Measurements from ENCODE around the gene SREBF1.

The SREBF1 gene

DNA sequence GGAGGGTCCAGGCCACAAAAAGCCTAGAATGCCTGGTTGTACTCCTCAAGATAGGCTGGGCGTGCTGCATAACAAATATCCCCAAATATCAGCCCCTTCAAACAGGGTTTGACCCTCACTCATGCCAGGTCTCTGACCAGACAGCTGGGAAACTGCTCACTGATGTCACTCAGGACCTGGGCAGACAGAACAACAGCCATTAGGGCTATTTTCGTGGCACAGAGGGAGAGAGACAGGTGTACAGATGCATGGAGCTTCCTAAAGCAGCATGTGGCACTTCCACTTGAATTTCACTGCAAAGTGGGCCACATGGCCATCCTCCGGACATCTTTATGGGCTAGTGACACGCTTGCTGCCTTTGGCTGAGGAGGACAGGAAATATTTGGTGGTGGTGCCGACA is 73.1 kb downstream of the SREBF1 start:
- H3K27me3 ChIP-seq (ENCODE audit: insufficient read depth, low read length) = no peaks in the 10 kb centered on the region
- H3K79me2 ChIP-seq (ENCODE audit: control insufficient read depth, insufficient read depth, low read length, unreplicated experiment) = peaks cover 14% of the 10 kb centered on the region
- H2AFZ ChIP-seq (ENCODE audit: low read length, unreplicated experiment) = no peak overlapping the region
- no peaks in the 10 kb centered on the region for H3K36me3 ChIP-seq (ENCODE audit: insufficient read depth, low read length)
- peaks cover 4% of the 10 kb centered on the region for H3K4me1 ChIP-seq (ENCODE audit: control insufficient read depth, insufficient read depth, low read length, unreplicated experiment)
- H3K4me3 ChIP-seq (ENCODE audit: low read depth, low read length) = no peak overlapping the region
- no peak overlapping the region for H3K27ac ChIP-seq (ENCODE audit: low read depth, low read length)

DNA sequence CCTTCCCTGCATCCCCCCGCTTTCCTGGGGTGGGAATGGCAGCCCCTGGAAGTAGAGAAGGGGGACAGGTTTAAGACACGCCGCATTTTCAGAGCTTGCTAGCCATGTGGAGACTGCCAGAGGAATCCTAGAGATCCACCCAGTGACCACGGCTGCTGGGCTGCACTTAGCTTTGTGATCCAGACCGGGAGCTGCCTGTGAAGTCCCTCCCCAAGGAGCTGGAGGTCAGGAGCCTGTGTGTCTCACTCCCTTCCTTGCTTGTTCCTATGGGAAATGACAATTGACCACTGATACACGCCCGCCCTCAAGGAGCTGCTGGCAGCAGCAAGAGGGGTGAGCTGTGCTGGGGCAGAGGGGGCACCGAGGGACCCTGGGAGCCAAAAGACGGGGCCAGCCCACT is 73.7 kb downstream of the SREBF1 start:
- H3K36me3 ChIP-seq (ENCODE audit: insufficient read depth, low read length) = no peaks in the 10 kb centered on the region
- H3K4me3 ChIP-seq (ENCODE audit: low read depth, low read length) = no peak overlapping the region
- H3K27ac ChIP-seq (ENCODE audit: low read depth, low read length) = no peak overlapping the region
- peaks cover 4% of the 10 kb centered on the region for H3K4me1 ChIP-seq (ENCODE audit: control insufficient read depth, insufficient read depth, low read length, unreplicated experiment)
- no peak overlapping the region for H2AFZ ChIP-seq (ENCODE audit: low read length, unreplicated experiment)
- H3K79me2 ChIP-seq (ENCODE audit: control insufficient read depth, insufficient read depth, low read length, unreplicated experiment) = peaks cover 16% of the 10 kb centered on the region
- H3K27me3 ChIP-seq (ENCODE audit: insufficient read depth, low read length) = no peaks in the 10 kb centered on the region

DNA sequence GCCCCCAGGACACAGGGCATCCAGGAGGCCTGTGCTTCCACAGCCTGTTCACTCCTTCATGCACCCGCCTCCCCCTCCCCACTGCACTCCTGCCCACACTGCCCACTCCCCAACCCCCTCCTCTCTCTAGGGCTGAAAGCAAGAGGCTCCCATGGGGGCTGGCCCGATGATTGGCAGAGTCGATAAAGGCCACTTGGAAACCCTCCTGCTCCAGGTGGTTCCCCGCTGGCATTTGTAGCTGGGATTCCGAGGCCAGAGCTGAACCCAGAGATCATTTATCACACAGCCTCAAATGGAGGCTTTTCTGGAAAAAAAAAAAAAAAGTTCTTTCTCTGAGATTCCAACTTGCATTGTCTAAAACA is 74.1 kb downstream of the SREBF1 start:
- no peaks in the 10 kb centered on the region for H3K27me3 ChIP-seq (ENCODE audit: insufficient read depth, low read length)
- H2AFZ ChIP-seq (ENCODE audit: low read length, unreplicated experiment) = no peak overlapping the region
- H3K4me3 ChIP-seq (ENCODE audit: low read depth, low read length) = no peak overlapping the region
- no peaks in the 10 kb centered on the region for H3K36me3 ChIP-seq (ENCODE audit: insufficient read depth, low read length)
- peaks cover 4% of the 10 kb centered on the region for H3K4me1 ChIP-seq (ENCODE audit: control insufficient read depth, insufficient read depth, low read length, unreplicated experiment)
- peaks cover 17% of the 10 kb centered on the region for H3K79me2 ChIP-seq (ENCODE audit: control insufficient read depth, insufficient read depth, low read length, unreplicated experiment)
- H3K27ac ChIP-seq (ENCODE audit: low read depth, low read length) = no peak overlapping the region
